Ishikawa (cell line): ENCODE data around the gene C14orf119.

Experiments
- CEBPB ChIP-seq: IDR thresholded peaks from 2 replicates; pipeline ENCODE4 v1.6.1; 2012
- CREB1 ChIP-seq: IDR thresholded peaks from 2 replicates; pipeline ENCODE4 v1.6.1; 2012; ENCODE audit warnings: low read depth
- EGR1 ChIP-seq: IDR thresholded peaks from 2 replicates; pipeline ENCODE4 v1.6.1; 2012
- EP300 ChIP-seq: IDR thresholded peaks from 2 replicates; pipeline ENCODE4 v1.6.1; 2012; ENCODE audit warnings: borderline replicate concordance
- FOXM1 ChIP-seq: IDR thresholded peaks from 2 replicates; pipeline ENCODE4 v1.6.1; 2012; ENCODE audit warnings: low read depth, borderline replicate concordance
- NFIC ChIP-seq: IDR thresholded peaks from 2 replicates; pipeline ENCODE4 v1.6.1; 2012
- RAD21 ChIP-seq: IDR thresholded peaks from 2 replicates; pipeline ENCODE4 v1.6.1; 2012; ENCODE audit warnings: low read depth
- REST ChIP-seq: IDR thresholded peaks from 2 replicates; pipeline ENCODE4 v1.6.1; 2012; ENCODE audit warnings: low read depth, mild to moderate bottlenecking
- TAF1 ChIP-seq: IDR thresholded peaks from 2 replicates; pipeline ENCODE4 v1.6.1; 2012; ENCODE audit warnings: low read depth, mild to moderate bottlenecking
- TCF12 ChIP-seq: IDR thresholded peaks from 2 replicates; pipeline ENCODE4 v1.6.1; 2012; ENCODE audit warnings: low read depth
- TEAD4 ChIP-seq: IDR thresholded peaks from 2 replicates; pipeline ENCODE4 v1.6.1; 2012
- YY1 ChIP-seq: IDR thresholded peaks from 2 replicates; pipeline ENCODE4 v1.6.1; 2012; ENCODE audit warnings: low read depth
- ZBTB7A ChIP-seq: IDR thresholded peaks from 2 replicates; pipeline ENCODE4 v1.6.1; 2012; ENCODE audit warnings: low read depth
- TF ChIP-seq, protein P1 (sequence below): IDR thresholded peaks from 2 replicates; pipeline ENCODE4 v1.6.1; 2012
- TF ChIP-seq, protein P2 (sequence below): IDR thresholded peaks from 2 replicates; pipeline ENCODE4 v1.6.1; 2012

Gene C14orf119

DNA sequence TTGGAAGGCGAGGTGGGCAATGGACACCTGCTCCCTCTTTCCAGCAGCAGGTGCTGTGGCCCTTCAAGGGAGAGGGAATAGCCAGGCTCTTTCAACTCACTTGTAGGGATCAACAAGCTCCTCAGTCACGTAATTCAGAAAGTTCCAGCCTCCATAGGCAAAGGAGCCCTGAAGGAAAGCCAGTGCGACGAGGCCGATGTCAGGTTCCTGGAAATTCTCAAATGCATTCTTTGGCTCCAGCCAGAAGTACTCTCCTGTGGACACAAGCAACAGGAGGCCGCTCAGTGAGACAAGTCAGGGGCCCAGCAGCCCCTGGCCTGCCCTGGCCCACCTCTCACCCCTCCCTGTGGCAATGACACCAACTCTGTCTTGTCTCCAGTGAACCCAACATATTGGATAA lies 45.1 kb downstream of the C14orf119 start:
- TF ChIP-seq EP300 (no peak), FOXM1 (no peak), TCF12 (no peak), NFIC (no peak), ZBTB7A (no peak)
- TF ChIP-seq, protein P1, sequence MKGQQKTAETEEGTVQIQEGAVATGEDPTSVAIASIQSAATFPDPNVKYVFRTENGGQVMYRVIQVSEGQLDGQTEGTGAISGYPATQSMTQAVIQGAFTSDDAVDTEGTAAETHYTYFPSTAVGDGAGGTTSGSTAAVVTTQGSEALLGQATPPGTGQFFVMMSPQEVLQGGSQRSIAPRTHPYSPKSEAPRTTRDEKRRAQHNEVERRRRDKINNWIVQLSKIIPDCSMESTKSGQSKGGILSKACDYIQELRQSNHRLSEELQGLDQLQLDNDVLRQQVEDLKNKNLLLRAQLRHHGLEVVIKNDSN = no peak

DNA sequence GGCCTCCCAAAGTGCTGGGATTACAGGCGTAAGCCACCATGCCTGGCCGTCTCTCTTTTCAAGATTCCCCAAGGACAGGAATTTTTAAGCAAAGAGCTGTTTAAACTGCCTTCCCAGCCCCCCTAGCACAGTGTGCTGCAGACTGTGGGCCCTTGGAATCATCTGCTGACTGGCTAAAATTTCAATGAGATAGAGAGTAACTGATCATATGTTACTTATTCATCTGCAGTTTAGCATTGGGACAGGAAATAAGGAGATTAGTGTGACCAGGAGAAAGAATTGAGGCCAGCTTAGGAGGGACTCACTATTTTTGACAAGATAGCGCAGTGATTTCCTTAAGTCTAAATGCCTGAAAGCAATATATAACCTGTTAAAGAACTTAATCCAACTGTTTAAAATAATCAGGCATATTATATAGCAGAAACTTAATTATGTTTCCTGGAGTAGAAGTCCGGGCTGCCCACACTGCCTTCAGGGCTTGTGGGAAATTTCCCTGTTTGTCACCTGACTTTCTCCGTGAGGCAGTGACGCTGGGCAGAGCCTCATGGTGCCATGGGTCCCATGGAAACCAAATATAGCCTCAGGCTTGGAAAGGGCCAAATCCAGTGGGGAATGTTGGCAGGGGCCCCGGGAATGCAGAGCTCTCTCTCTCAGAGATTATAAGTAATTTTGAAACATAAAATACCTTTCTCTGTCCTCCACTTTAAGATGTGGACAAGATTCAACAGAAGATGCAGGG lies 46.6 kb downstream of the C14orf119 start:
- TF ChIP-seq, protein P1 = peak; percentile 67
- no peak for TF ChIP-seq RAD21

GRCh38 chr14:23142826-23143225 lies 47.5 kb downstream of the C14orf119 start:
- TF ChIP-seq, protein P1 = no peak
- no peak for TF ChIP-seq NFIC
- TF ChIP-seq ZBTB7A = no peak
- TF ChIP-seq EGR1 = no peak
- TF ChIP-seq TCF12 = no peak
- no peak for TF ChIP-seq CEBPB
- TF ChIP-seq EP300 = no peak
- TF ChIP-seq RAD21 = no peak
- TF ChIP-seq YY1 = no peak

DNA sequence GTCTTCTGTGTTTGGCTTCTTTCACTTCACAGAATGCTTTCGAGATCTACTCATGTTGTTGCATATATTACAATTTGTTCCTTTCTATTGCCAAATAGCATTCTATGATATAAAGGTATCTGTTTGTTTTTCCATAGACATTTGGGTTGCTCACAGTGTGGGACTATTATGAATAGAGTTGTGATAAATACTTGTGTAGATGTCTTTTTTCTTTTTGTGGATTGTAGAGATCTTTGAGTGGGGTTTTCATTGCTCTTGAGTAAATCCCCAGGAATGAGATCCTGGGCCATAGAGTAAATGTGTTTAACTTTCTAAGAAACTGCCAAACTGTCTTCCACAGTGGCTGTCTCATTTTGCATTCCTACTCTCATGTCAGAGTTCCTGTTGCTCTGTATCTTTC lies 48.6 kb downstream of the C14orf119 start:
- TF ChIP-seq TEAD4 (no peak), CREB1 (no peak), ZBTB7A (no peak), YY1 (no peak), EP300 (no peak), EGR1 (no peak), RAD21 (no peak), FOXM1 (no peak), NFIC (no peak), TCF12 (no peak), TAF1 (no peak), CEBPB (no peak), REST (no peak)
- TF ChIP-seq, protein P1 = no peak
- TF ChIP-seq, protein P2, sequence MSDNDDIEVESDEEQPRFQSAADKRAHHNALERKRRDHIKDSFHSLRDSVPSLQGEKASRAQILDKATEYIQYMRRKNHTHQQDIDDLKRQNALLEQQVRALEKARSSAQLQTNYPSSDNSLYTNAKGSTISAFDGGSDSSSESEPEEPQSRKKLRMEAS = no peak

DNA sequence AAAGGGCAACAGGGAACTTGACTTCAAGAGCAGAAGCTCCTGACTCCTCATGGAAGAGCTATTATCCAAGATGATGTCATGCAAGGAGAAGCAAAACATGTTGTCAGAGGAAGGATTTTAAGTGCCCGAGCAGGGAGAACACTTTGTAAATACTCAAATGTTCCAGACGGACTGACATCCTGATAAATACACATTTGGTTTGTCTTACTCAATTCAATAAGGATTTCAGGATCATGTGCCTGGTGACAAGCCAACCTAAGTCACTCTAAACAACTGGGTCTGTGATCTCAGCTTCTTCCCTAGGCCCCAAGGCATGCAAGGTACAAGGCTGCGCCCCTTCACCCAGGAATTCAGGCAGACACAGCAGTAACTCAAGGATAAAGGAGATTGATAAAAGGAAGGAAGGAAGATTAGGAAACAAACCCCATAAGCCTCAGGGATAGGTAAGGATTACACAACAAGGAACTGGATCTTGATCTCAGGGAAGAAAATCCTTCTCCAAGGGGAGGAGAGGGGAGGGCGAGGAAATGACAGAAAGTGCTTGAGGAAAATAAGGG lies 50.6 kb downstream of the C14orf119 start:
- TF ChIP-seq RAD21 = no peak
- TF ChIP-seq ZBTB7A = no peak
- no peak for TF ChIP-seq EGR1
- no peak for TF ChIP-seq CEBPB

DNA sequence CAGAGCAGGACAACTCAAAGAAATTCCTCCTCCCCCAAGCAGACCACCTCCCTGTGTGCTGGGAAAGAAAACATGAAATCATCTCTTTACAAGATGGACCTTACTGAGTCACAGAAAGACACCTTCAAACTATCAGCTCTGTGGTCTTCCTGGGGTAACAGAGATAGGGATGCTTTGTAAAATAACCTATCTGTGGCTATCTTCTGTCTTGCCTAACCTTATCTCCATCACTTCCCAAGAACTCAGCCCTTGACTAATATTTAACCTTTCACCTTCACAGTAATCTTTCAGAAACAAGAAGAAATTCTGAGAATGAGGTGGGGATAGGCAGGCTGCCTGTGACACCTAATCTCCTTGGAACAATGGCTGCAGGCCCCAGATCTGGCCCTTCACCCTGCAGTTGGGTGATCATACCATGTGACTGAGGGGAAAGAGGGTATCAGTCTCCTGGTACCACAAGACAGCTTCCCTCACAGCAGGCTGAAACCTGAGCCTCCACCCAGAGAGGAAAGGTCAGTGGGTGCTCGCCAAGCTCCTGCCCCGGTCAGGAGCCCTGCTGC lies 51.1 kb downstream of the C14orf119 start:
- TF ChIP-seq REST (0 out of 2 replicates have a peak, but pooled peaks have one; percentile 23), YY1 (no peak)
